Karpas-422 (cell line): ENCODE results near the gene SSX2. TPM values are rescaled to one million over a fixed set of nuclear protein-coding genes. Genes with fewer than 3 reads are reported as not detected.
"Not testable (repeated sequence)": the region's sequence is repeated elsewhere in the genome, so short reads cannot be mapped to it uniquely, and the experiment has no call there.

Experiments
- DNase-seq: peaks from one replicate; pipeline ENCODE4 v3.0.0-alpha.2; 2015
- H2AFZ ChIP-seq: fragments of 200-600 bp; sonication (generic); 2 replicates; pipeline ENCODE4 v1.6.1; 2014; ENCODE audit warnings: antibody characterized with exemption, low read length, mixed read lengths
- H3K27ac ChIP-seq: fragments of 200-600 bp; sonication (generic); 2 replicates; pipeline ENCODE4 v1.5.1; 2014; ENCODE audit warnings: mild to moderate bottlenecking, low read length, moderate library complexity
- H3K27me3 ChIP-seq: fragments of 200-600 bp; sonication (generic); 2 replicates; pipeline ENCODE4 v1.6.1; 2014; ENCODE audit warnings: low read length, mixed read lengths
- H3K36me3 ChIP-seq: fragments of 200-600 bp; sonication (generic); 2 replicates; pipeline ENCODE4 v1.6.1; 2014; ENCODE audit warnings: low read length, mixed read lengths; ENCODE audit not compliant: insufficient read depth
- H3K4me1 ChIP-seq: fragments of 200-600 bp; sonication (generic); 2 replicates; pipeline ENCODE4 v1.6.1; 2014; ENCODE audit warnings: mild to moderate bottlenecking, low read length, mixed read lengths
- H3K4me2 ChIP-seq: fragments of 200-600 bp; sonication (generic); 2 replicates; pipeline ENCODE4 v1.6.1; 2014; ENCODE audit warnings: low read length, low read depth, mild to moderate bottlenecking; ENCODE audit not compliant: poor library complexity, severe bottlenecking
- H3K4me3 ChIP-seq: fragments of 200-600 bp; sonication (generic); 2 replicates; pipeline ENCODE4 v1.5.1; 2014; ENCODE audit warnings: mild to moderate bottlenecking, antibody characterized with exemption, low read length, mixed read lengths
- H3K79me2 ChIP-seq: fragments of 200-600 bp; sonication (generic); 2 replicates; pipeline ENCODE4 v1.6.1; 2014; ENCODE audit warnings: mild to moderate bottlenecking, low read length, mixed read lengths
- H3K9ac ChIP-seq: fragments of 200-600 bp; sonication (generic); 2 replicates; pipeline ENCODE4 v1.6.0; 2014; ENCODE audit warnings: low read length
- H3K9me2 ChIP-seq: fragments of 200-600 bp; sonication (generic), shearing (Covaris generic); replicated peaks from 2 replicates; pipeline ENCODE4 v1.6.0; 2014; ENCODE audit warnings: mild to moderate bottlenecking, low read length, moderate library complexity; ENCODE audit not compliant: insufficient read depth
- H3K9me3 ChIP-seq: fragments of 300-700, 200-600 bp; sonication (generic); 2 replicates; pipeline ENCODE4 v1.6.1; 2014; ENCODE audit warnings: low read length, mixed read lengths
- H4K20me1 ChIP-seq: fragments of 200-600 bp; sonication (generic); 2 replicates; pipeline ENCODE4 v1.6.1; 2014; ENCODE audit warnings: mild to moderate bottlenecking, antibody characterized with exemption, low read length, low read depth; ENCODE audit not compliant: insufficient read depth
- total RNA-seq: library from RNA; depleted of rRNA; stranded (reverse); fragments of >200 nt; shearing (Covaris generic); gene quantifications from 2 replicates; pipeline ENCODE4 v1.2.3, GENCODE V29; 2014; ENCODE audit warnings: low replicate concordance; rRNA removed

Gene SSX2, protein sequence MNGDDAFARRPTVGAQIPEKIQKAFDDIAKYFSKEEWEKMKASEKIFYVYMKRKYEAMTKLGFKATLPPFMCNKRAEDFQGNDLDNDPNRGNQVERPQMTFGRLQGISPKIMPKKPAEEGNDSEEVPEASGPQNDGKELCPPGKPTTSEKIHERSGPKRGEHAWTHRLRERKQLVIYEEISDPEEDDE
- not detected in 2 replicates for total RNA-seq

DNA sequence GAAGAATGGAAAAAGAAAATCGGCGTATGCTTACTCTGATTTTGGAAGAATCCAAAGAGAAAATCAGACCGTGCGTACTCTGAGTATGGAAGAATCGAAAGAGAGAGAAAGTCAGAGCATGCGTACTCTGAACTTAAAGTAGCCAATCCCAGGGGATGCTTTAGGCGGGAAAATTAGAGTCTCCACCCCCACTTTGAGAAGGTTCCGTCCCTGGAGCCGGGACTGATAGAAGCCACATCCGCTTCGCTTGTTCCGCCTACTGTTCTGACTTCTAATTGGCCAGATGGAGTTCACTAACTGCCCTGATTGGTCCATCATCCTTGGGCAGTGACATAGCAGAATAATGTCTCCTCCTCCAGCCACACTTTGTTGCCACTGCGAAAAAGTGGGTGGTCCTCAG is at the start of gene SSX2:
SSX2 (minus strand) TSS at position 101 of the 400 bp plus-strand sequence. CDS start 1,429 bp downstream, outside the sequence.
- not testable (repeated sequence) for H3K4me2 ChIP-seq

DNA sequence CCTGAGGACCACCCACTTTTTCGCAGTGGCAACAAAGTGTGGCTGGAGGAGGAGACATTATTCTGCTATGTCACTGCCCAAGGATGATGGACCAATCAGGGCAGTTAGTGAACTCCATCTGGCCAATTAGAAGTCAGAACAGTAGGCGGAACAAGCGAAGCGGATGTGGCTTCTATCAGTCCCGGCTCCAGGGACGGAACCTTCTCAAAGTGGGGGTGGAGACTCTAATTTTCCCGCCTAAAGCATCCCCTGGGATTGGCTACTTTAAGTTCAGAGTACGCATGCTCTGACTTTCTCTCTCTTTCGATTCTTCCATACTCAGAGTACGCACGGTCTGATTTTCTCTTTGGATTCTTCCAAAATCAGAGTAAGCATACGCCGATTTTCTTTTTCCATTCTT is 44.0 kb upstream of the SSX2 start, which contains the start of gene SSX2B:
SSX2B (plus strand) TSS at position 301 of the 400 bp plus-strand sequence. CDS start 1,429 bp downstream, outside the sequence.
- not testable (repeated sequence) for H3K4me2 ChIP-seq, H2AFZ ChIP-seq, H3K27me3 ChIP-seq, H3K36me3 ChIP-seq, H3K79me2 ChIP-seq, H3K9me3 ChIP-seq, H3K27ac ChIP-seq, H3K9me2 ChIP-seq, DNase-seq, H4K20me1 ChIP-seq, H3K4me3 ChIP-seq, H3K9ac ChIP-seq, H3K4me1 ChIP-seq

More for the DNA sequence above, at the start of gene SSX2:
- H3K9me3 ChIP-seq, H3K4me3 ChIP-seq, H3K9me2 ChIP-seq, H4K20me1 ChIP-seq, H3K27ac ChIP-seq, DNase-seq, H3K79me2 ChIP-seq, H2AFZ ChIP-seq, H3K27me3 ChIP-seq, H3K4me1 ChIP-seq, H3K36me3 ChIP-seq, H3K9ac ChIP-seq: not testable (repeated sequence)

DNA sequence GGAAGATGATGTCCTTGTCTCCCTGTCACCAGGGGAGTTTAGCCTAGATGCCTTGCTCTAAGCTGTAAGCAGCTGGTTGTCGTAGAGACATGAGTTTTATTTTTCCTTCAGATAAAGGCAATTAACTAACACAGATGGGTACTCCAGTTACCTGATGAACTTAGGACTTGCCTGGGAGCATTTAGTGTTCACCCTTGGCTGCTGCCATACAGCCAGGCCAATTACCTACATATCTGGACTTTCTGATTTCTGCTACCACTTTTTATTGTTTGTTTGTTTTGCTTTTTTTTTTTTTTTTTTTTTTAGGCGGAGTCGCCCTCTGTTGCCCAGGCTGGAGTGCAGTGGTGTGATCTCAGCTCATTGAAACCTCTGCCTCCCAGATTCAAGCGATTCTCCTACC is 14.9 kb downstream of the SSX2 start:
- DNase-seq, H3K27ac ChIP-seq, H3K4me1 ChIP-seq, H2AFZ ChIP-seq, H3K4me3 ChIP-seq, H3K27me3 ChIP-seq, H3K9ac ChIP-seq, H4K20me1 ChIP-seq, H3K36me3 ChIP-seq, H3K9me2 ChIP-seq, H3K4me2 ChIP-seq, H3K9me3 ChIP-seq, H3K79me2 ChIP-seq: not testable (repeated sequence)

DNA sequence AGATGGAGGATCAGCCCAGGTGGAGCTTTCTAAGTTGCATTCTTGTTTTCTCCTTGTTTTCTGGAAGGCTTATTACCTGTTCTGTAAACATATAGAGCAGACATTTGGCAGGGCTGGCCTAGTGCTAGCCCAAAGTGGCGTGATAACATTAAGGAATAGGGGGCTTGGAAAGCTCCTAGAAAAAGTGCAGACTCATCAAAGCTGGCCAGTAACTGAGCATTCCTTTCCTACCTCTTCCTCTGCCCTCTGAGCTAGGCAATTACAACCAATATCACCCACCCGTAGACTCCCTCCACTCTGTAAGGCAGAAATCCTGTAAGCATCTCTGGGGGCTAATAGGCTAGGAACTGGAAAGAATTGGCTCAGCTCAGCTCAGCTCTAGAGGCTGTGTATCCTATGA is 44.8 kb downstream of the SSX2 start:
- DNase-seq: not testable (repeated sequence)

DNA sequence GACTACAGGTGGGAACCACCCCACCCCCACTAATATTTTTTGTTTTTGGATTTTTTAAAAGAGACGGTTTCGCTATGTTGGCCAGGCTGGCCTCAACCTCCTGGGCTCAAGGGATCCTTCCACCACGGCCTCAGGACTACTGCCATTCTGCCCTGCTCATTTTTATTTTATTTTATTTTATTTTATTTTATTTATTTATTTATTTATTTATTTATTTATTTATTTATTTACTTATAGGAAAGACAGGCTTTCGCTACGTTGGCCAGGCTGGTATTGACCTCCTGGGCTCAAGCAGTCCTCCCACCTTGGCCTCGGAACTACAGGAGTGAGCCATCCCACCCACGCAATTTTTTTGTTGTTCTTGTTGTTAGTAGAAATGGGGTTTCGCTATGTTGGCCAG is 51.5 kb downstream of the SSX2 start:
- DNase-seq, H3K27me3 ChIP-seq, H4K20me1 ChIP-seq, H3K79me2 ChIP-seq, H3K36me3 ChIP-seq, H3K9ac ChIP-seq, H2AFZ ChIP-seq, H3K9me3 ChIP-seq, H3K4me1 ChIP-seq, H3K4me3 ChIP-seq, H3K4me2 ChIP-seq, H3K27ac ChIP-seq, H3K9me2 ChIP-seq: not testable (repeated sequence)

More for the DNA sequence above, 44.8 kb downstream of the SSX2 start:
- not testable (repeated sequence) for H3K4me1 ChIP-seq, H3K79me2 ChIP-seq, H3K9me3 ChIP-seq, H3K4me3 ChIP-seq, H3K4me2 ChIP-seq, H3K9ac ChIP-seq, H3K36me3 ChIP-seq, H2AFZ ChIP-seq, H3K9me2 ChIP-seq, H4K20me1 ChIP-seq, H3K27ac ChIP-seq, H3K27me3 ChIP-seq

DNA sequence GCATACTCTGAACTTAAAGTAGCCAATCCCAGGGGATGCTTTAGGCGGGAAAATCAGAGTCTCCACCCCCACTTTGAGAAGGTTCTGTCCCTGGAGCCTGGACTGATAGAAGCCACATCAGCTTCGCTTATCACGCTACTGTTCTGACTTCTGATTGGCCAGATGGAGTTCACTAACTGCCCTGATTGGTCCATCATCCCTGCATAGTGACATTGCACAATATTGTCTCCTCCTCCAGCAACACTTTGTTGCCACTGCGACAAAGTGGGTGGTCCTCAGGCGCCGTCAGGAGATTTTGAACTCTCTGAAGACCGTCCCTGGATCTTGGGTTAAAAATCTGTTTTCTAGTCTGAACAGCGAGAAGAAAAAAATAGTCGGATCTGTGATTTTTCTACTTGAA is 52.2 kb downstream of the SSX2 start, which contains the start of gene SSX7:
SSX7 (minus strand) TSS at position 101 of the 400 bp plus-strand sequence. CDS start 1,428 bp downstream, outside the sequence.
- H3K27ac ChIP-seq, H3K9ac ChIP-seq, H2AFZ ChIP-seq: not testable (repeated sequence)

DNA sequence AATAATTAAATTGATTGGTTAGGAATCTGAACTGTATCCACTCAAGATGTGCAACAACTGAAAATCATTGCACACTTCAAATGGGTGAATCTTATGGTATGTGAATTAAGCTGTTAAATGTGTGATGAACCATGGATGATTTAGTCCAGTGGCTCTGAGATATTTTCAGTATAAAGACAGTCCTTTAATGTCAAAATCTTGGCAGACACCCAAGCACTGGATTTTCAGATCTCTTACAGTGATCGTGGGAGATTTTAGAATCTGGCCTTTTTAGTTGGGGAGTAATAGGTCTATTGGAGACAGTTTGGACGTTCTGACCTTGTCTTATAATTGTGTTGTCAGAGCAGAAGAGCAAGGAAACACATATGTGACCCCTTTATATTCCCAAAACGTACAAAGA is 56.3 kb downstream of the SSX2 start:
- not testable (repeated sequence) for H3K9me3 ChIP-seq, H3K27ac ChIP-seq, H2AFZ ChIP-seq, H3K79me2 ChIP-seq, H3K9ac ChIP-seq, H4K20me1 ChIP-seq, H3K4me1 ChIP-seq, DNase-seq, H3K4me3 ChIP-seq, H3K36me3 ChIP-seq, H3K27me3 ChIP-seq, H3K9me2 ChIP-seq, H3K4me2 ChIP-seq

More for the DNA sequence above, 52.2 kb downstream of the SSX2 start, which contains the start of gene SSX7:
- not testable (repeated sequence) for H3K9me3 ChIP-seq, H3K4me3 ChIP-seq, H3K4me1 ChIP-seq, H4K20me1 ChIP-seq, H3K27me3 ChIP-seq, H3K36me3 ChIP-seq, H3K9me2 ChIP-seq, H3K4me2 ChIP-seq, H3K79me2 ChIP-seq
- peak; percentile 42 for DNase-seq

DNA sequence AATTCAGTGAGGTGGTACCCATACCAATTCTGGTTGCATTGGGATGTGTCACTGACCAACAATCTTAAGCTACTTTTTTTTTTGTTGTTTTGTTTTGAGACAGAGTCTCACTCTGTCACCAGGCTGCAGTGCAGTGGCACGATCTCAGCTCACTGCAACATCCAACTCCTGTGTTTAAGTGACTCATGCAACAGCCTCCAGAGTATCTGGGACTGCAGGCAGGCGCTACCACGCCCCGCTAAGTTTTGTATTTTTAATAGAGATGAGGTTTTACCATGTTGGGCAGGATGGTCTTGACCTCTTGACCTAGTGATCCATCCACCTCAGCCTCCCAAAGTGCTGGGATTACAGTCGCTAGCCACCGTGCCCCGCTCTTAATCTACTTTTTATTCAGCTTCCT is 58.0 kb downstream of the SSX2 start:
- H3K4me2 ChIP-seq, H3K4me3 ChIP-seq, H3K4me1 ChIP-seq, H3K36me3 ChIP-seq, H3K9ac ChIP-seq, H3K9me3 ChIP-seq, H3K9me2 ChIP-seq, H3K79me2 ChIP-seq, H2AFZ ChIP-seq, H3K27ac ChIP-seq, H3K27me3 ChIP-seq, H4K20me1 ChIP-seq, DNase-seq: not testable (repeated sequence)
